GM21717 (cell line): ENCODE data around the gene LFNG.

Source experiments
- ATAC-seq: cut with Tn5 transposase; IDR thresholded peaks from one replicate; pipeline ENCODE4 v1.9.1; 2021; ENCODE audit warnings: mild to moderate bottlenecking, moderate library complexity; ENCODE audit not compliant: unreplicated experiment

LFNG gene, protein sequence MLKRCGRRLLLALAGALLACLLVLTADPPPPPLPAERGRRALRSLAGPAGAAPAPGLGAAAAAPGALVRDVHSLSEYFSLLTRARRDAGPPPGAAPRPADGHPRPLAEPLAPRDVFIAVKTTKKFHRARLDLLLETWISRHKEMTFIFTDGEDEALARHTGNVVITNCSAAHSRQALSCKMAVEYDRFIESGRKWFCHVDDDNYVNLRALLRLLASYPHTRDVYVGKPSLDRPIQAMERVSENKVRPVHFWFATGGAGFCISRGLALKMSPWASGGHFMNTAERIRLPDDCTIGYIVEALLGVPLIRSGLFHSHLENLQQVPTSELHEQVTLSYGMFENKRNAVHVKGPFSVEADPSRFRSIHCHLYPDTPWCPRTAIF

DNA sequence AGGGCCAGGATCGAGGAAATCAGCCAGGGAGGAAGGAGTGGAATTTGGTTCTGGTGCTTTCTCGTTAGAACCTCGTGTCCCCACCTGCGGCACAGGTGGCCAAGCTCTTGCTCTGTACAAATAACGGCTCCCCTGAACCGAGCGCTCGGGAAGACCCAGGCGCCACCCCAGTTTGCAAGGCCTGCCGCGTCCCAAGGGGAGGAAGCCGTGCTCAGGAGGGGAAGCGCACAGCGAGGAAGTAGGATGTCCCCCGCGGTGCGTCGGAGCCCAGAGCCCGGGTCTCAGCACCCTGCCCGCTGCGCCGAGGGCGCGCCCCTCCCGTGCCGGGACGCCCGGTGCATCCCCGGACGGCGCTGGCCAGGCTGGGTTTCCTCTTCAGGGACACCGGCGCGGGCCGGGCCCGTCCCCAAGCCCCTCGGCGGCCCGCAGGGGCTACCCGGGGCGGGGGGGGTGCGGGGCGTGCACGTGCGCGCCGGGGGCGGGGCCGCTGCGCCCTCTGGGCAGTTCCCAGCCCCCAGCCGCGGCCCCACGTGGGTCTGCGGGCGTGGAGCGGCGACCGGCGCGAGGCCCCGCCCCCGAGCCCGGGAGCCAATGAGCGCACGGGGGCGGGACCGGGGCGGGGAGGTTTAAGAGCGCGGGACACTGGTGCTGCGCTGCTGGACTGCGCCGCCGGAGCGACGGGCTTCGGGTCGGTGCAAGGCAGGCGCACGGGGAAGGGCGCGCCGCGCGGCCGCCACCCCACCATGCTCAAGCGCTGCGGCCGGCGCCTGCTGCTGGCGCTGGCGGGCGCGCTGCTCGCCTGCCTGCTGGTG lies at the start of gene LFNG:
LFNG (plus strand) TSS at position 656 of the 812 bp plus-strand sequence; CDS start at position 744, 88 bp downstream.
- ATAC-seq, result peak; percentile 71

DNA sequence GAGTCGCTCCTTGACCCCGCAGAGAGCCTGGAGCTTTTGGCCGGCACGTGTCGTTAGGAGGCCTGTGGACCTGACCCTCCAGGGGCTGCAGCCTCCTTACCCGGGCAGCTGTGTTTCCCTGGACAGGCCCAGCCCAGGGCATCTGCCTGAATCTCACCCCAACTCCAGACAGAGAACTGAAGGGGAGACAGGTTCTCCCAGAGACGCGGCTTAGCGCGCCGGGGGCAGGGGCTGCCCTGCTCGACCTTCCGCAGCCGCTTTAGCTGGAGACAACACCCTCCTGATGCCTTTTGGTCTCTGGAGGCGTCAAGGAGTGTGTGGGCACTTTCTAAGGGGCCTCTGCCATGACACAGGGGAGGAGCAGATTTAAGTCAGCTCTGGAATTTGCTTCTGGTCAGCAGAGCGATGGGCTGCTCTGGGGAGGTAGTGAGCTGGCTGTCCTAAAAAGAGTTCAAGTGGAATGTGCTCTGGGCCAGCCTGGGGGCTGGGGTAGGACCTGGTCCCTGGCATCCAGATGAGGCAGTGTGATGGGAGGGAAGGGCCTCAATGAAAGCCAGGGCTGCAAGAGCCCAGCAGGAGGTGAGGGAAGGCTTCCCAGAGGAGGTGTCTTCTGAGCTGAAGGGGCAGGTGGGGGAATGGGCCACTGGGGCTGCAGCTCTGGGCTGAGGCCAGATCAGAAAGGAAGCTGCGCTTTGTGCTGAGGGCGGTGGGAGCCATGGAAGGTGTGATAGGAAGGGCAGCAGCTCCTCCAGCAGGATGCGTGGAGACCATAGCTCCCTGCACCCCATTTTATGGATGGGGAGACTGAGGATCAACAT lies 49.2 kb upstream of the LFNG start:
- ATAC-seq, result no peak

DNA sequence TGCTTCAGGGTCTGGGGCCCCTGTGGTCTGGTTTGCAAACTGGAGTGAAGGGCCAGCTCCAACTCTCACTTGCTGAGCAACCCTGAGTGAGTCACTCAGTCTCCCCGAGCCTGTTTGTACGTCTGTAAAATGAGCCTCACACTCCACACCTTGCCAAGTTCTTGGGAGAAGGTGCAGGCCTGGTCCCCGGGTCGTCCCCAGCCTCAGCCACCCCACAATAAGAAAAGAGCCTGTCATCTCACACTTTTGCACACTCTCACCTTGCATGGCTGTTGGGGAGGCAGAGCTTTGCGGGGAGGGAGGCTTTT lies 48.6 kb upstream of the LFNG start:
- ATAC-seq, result no peak

DNA sequence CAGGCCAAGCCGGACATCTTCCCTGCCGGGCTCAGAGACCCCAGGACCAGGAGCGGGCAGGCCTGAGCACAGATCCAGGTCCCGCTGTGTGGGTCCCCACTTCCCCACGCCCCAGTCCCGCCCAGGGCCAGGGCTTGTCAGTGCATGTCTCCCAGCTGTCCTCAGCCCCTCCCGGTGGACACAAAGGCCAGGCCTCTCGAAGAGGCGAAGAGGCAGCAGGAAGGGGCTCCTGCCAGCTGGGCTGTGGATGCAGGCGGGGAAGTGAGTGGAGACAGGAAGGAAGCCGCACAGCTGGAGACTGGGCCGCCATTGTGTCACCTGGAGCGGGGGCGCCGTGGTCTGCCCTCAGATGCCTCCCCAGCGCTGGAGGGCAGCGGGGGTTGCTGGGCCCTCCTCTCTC lies 48.2 kb upstream of the LFNG start:
- no peak for ATAC-seq

DNA sequence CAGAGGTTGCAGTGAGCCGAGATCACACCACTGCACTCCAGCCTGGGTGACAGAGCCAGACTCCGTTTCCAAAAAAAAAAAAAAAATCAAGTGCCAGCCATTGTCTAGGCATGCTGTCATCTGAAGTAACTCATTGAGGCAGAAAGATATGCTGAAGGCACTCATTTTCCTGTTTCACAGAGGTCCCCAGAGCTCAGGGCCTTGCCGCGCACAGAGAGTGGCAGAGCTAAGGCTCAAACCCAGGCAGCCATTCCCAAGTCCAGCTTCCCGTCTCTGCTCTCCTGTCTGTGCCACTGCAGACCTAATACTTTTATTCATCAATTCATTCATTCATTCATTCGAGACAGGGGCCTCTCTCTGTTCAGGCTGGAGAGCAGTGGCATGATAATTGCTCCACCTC lies 46.8 kb upstream of the LFNG start:
- ATAC-seq, result no peak

DNA sequence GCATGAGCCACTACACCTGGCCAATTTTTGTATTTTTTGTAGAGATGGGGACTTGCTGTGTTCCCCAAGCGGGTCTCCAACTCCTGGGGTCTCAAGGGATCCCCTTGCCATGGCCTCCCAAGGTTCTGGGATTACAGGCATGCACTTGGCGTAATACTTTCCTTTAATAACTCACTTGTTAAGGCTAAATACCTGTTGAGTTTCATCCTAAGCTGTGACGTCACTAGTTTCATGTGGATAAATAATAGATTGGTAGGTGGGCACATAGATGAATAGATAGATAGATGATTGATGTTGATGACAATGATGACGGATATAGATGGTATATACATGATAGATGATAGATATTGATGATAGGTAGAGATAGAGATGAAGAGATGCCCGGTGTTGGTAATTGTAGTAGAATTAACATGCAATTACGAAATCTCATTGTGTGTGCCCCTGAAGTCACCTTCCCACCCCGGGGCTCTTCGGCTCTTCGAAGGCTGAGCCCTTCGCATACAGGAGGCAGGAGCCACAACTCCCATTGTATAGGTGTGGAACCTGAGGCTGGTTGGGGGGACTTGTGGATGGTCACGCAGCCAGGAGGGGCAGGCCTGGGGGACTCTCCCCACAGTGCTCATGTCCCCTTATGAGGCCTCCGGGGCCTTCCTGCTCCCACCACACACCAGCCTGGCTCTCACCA lies 45.9 kb upstream of the LFNG start:
- ATAC-seq, result no peak

DNA sequence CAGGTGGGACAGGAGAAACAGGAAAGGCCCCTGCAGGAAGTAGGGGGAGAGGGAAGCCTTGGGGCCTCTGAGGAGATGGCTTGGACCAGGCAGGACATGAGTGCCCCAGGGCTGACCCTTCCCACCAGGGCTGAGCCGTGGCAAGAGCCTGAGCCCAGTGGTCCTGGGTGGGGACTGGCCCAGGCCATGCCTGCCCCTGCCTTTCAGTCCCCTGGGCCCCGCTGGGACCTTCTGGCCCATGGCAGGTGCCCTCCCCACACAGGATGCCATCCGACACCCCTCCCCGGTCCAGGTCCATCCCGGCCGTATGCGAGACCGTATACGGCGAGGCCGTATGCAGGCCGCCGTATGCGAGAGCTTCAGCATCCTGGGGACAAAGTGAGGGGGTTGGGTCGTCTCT lies 45.4 kb upstream of the LFNG start:
- no peak for ATAC-seq

DNA sequence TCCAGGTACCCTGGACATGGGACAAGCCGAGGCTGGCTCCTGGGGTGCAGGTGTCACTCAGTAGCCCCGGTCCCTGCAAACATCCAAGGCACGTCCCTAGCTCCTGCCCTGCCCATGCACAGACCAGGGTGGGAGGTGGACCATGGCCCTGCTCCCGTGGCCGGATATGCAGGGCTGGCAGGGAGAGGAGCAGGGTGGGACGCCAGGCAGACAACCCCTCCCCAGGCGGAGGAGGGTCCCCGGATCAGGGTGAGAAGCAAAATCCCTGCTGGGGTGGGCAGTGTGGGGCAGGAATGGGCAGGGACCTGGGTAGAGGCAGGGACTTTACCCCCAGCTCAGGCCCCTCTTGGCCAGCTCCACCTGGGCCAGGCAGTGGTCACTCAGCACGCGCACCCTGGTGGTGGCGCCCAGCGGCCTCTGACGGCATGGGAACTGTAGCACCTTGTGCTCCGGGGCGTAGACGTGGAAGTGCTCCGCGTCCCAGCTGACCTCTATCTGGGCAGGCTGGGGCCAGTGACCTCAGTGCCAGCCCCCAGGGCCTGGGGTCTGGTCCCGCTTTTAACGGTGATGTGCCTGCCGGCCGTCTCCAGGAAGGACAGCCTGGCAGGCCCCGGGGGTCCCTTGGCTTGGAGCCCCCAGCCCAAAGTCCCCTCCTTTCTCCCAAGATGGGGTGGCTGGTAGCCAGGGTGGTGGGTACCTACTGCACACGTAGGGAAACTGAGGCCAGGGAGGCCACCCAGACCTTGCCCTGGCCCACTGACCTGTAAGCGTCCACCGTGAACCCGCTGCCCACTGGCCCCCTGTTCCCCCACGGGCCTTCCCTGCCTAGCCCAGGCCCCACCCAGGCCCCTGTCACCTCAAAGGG lies 44.5 kb upstream of the LFNG start:
- no peak for ATAC-seq

DNA sequence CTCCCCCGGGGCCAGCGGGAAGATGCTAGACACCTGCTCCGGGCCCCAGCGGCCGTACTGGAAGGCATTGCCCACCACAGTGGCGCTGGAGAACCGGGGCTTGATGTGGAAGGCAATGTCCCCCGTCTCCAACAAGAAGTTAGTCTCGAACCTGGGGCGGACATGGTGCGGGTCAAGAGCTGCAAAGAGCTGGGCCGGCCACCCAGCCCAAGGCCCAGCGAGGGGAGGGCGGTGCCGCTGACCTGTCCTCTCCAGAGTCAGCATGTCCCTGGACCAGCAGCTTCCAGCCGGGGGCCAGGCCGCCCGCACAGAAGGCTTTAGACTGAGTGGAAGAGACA lies 43.9 kb upstream of the LFNG start:
- ATAC-seq, result no peak

DNA sequence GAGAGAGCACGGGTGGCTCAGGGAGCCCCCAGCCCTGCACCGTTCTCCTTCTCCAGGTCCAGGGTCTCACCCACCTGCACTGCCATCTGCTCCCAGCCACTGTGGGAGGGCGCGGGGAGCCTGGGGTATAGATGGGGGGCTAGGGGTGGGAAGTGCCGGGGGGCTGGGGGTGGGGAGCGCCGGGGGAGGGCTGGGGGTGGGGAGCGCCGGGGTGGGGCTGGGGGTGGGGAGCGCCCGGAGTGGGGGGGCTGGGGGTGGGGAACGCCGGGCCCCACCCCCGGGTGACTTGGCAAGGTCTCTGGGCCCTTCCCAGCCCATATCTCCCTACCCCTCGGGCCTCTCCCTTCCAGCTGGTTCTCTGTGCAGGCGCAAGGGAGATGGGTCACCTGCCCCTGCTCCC lies 43.3 kb upstream of the LFNG start, which contains the start of gene GRIFIN:
GRIFIN (minus strand) TSS at position 101 of the 400 bp plus-strand sequence; CDS start at position 86, 15 bp downstream.
- no peak for ATAC-seq

DNA sequence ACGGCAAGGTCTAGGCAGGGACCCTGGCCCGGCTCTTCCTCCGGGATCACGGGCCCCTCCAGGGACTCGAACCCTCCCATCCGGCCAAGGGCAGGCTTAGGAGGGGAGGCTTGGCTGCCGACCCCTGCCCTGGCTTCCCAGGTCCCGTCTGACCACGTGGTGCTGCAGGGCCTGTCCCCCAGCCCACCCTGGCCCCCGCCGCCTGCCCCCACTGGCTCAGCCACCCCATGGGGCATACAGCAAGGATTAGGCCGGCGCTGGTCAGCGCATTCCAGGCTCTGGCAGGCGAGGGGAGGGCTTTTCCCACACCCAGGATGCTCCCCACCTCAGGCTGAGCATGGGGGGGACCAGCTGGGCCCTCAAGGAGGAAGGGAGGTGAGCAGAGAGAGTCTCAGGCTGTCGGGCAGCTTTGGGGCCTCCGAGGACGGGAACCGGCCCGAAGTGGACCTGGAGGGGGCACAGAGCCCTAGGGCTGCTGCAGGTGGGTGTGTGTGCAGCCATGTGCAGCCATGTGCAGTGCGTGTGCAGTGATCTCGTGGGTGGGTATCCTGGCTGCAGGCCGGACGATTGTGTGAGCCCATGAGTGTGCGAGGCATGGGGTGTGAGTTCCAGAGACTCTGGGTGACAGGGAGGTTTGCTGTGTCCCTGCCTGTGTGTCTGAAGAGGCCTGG lies 42.7 kb upstream of the LFNG start:
- no peak for ATAC-seq

DNA sequence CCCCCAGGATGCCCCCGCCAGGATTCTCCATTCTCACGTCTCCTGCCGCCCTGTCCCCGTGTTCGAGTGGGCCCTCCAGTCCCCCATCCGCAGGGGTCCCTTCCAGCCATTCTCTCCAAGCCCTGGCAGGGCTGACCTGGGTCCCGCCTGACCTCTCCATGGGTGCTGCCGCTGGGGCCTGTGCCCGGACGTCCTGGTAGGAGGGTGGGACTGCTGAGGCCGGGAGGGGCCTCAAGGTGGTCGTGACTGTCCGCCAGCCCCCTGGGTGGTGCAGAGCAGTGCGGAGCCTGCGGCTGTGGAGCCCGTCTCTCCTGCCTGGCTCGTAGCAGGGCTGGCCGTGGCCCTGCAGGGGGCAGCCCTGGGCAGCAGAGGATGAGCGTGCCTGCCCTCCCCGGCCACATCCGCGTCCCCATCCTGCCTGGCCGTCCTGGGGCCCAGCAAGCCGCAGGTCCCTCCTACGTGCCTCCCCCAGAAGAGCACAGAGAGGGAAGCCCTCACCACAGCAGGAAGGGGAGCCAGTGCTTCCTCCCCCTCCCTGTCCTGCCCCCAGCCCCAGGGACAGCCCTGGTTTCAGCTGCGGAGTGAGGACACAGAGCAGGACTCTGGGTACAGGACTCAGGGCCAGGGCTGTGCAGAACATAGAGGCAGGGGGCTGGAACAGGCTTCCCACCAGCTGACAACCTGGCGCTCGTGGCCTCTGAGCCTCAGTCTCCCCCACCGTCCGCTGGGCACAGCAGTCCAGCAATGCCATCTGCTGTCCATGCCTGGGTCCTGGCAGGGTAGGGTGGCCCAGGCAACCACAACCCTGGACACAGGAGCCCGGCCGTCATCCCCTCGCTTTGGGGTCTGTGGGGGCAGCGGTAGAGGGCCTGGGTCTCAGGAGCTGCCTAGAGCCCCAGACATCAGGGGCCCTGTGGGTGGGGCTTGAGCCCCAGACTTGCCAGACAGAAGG lies 41.9 kb upstream of the LFNG start:
- ATAC-seq, result no peak

DNA sequence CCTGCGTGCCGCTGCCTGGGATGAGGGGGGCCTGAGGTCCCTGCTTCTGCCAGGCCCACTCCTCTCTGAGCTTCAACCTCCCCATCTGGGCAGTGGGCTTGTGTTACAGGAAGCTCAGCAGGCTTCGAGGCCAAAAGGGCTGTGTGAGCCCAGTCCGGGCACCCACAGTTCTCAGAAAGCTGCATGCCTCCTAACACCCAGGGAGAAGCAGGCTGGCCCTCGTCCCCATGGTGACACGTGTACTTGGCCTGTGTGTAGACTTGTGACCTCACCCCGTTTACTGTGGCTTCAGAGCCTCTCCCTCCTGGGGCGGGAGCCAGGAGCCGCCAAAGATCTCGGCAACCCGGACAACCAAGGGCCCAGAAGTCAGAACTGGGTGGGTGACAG lies 41.2 kb upstream of the LFNG start:
- no peak for ATAC-seq

DNA sequence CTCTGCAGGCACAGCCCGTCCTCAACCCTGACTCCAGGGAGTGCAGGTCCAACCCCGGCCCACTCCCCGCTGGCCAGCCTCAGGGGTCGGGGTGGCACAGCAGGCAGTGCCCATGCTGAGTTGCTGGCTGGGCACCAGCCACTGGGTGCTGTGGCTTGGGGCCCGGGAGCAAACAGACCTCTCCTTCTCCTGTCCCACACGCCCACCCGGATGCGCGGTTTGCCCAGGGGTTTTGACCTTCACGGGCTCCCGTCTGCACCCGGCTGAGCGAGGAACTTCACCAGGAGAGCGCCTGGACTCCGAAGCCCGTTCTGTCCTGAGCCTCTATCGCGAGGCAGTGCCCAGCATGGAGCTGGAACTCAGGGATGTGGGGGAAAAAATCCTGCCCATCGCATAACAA lies 40.8 kb upstream of the LFNG start:
- no peak for ATAC-seq

DNA sequence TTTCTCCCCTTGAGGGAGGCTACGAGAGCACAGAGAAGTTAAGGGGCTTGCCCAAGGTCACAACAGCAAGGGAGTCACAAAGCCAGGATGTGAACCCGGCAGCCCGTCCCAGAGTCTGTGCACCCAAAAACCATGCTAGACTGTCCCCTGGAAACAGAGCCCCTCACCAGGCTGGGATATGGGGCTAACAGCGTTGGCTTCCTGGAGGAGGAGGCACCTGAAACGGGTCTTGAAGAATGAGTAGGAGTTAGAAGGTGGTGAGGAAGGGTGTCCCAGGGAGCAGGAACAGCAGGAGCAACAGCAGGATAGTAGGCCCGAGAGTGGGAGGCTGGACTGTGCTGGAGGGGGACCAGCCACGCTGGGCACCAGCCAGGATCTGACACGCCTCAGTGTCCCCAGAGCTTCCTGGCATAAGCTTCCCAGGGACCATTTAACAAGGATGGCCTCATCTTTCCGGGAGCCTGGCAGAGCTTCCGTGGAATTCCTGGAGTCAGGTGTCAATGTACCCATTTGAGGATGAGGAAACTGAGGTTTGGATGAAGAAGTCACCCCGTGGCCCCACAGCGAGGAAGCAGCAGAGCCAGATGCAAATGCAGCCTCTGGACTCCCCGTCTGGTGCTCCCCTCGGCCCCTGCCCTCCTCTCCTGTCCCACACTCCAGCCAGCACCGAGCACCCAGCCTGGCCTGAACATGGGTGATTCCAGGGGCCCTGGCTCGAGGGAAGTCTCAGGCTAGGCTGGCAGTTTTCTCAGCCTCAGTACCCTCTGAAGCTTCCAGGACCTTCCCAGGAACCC lies 40.1 kb upstream of the LFNG start:
- ATAC-seq, result no peak

DNA sequence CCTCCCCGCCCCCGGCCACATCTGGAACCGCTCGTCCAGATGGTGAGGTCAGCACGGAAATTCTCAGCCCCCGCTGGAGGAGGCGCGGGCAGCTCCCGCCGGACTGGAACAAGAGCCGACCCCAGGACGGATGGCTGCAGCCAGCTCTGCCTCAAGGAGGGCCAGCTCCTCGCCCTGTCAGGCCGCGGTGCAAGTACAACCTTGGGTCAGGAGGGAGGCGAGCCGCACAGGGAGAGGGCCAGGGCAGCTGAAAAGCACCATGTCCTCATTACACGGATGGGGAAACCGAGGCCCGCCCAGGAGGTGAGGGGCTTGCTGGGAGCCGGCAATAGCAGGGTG lies 39.5 kb upstream of the LFNG start:
- ATAC-seq, result no peak

DNA sequence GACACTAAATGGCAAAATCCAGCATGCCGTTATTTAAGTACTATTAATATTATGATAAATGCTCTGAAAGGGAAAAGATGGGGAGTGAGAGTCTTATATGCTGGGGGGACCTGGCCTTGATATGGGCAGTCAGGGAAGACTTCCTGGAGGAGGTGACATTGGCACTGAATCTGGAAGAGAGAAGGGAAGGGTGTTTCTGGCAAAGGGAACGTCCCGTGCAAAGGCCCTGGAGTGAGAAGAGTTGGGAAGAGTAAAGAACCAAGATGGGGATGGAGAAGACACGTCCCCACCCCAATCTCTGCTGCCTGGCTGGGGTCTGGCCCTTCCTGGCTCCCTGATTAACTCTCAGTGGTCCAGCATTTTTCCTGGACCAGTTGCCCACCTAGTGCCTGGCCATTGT lies 38.4 kb upstream of the LFNG start:
- no peak for ATAC-seq
